Measurements from ENCODE around the gene EPHA1.

EPHA1 gene

DNA sequence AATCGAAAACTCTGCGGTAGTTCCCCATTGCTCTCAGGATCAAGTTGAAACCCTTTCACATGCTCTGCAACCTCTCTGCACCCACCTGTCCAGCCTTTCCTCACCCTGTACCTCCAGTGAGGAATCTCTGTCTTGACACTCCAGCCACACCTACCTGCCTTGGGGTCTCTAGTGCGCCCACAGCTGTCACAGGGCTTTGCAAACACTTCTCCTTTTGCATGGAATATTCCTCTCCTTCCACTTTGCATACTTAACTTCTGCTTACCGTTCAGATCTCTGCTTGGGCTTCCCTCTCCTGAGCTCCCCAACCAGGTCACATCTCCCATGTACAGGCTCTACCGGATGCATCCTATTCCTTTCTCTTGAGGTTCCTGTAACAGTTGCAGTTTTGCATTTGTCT lies 34.1 kb downstream of the EPHA1 start:
- DNase-seq: no peak
- Mint-ChIP-seq H3K27ac (peak overlapping the region; percentile 90), H3K4me1 (peaks cover 67% of the 10 kb centered on the region), H3K9me3 (no peaks in the 10 kb centered on the region), H3K27me3 (peaks cover 6% of the 10 kb centered on the region), H3K36me3 (no peaks in the 10 kb centered on the region), H3K4me3 (no peak overlapping the region)
- CTCF ChIA-PET: interaction anchor here (0.7 to 2.3 kb wide), 3 partner anchors 64 to 134 kb away, joined by 3 to 9 read pairs (median 6); no protein-coding TSS in a partner anchor

DNA sequence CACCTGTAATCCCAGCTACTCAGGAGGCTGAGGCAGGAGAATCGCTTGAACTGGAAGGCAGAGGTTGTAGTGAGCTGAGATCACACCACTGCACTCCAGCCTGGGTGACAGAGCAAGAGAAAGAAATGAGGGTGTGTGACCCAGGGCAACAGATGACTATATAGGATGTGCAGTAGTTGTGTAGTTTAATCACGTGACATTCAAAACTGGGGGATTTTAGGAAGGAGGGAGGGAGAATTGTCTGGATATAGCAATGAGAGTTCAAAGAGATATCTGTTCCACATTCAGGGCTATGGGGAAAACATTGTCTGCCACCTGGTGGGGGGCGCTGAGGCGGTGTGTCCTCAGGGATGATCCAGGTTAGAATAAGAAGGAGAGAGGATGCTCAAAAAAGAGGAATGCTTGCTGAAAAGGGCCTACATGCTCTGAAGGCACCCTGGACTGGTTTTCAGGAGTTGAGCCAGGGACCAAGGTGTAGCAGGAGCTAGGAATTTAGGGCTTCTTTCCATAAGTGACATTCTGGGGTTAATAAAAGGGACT lies 35.3 kb downstream of the EPHA1 start:
- CTCF ChIA-PET: no interaction called here
- Mint-ChIP-seq H3K4me3 (no peak overlapping the region), H3K36me3 (no peaks in the 10 kb centered on the region), H3K9me3 (no peaks in the 10 kb centered on the region), H3K27ac (no peak overlapping the region), H3K27me3 (peaks cover 10% of the 10 kb centered on the region), H3K4me1 (peaks cover 55% of the 10 kb centered on the region)
- no peak for DNase-seq

DNA sequence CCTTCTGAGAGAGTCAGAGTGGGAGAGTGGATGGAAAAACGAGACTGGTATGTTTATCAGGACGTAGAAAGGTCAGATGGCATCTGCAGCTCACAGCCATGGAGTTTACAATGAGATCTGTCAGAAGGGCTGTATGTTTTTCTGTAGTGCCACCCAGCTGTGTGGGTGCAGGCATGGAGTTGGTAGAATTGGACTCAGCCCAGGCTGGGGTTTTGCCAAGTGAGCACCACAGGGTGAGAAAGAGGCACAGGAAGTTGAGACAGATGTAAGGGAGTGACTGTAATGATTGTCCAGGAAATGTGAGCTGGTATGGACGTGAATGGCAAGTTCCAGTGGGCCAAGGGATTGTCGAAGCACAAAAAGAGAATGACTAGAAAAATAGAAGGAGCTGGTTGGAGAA lies 36.6 kb downstream of the EPHA1 start:
- Mint-ChIP-seq H3K4me3 (no peak overlapping the region), H3K27me3 (peaks cover 22% of the 10 kb centered on the region), H3K36me3 (no peaks in the 10 kb centered on the region), H3K4me1 (peaks cover 46% of the 10 kb centered on the region), H3K27ac (peak overlapping the region; percentile 60), H3K9me3 (no peaks in the 10 kb centered on the region)
- CTCF ChIA-PET: interaction anchor here (0.8 to 3.1 kb wide), 7 partner anchors 12 to 784 kb away, joined by 3 to 10 read pairs (median 4); no protein-coding TSS in a partner anchor
- DNase-seq: peak; percentile 51

DNA sequence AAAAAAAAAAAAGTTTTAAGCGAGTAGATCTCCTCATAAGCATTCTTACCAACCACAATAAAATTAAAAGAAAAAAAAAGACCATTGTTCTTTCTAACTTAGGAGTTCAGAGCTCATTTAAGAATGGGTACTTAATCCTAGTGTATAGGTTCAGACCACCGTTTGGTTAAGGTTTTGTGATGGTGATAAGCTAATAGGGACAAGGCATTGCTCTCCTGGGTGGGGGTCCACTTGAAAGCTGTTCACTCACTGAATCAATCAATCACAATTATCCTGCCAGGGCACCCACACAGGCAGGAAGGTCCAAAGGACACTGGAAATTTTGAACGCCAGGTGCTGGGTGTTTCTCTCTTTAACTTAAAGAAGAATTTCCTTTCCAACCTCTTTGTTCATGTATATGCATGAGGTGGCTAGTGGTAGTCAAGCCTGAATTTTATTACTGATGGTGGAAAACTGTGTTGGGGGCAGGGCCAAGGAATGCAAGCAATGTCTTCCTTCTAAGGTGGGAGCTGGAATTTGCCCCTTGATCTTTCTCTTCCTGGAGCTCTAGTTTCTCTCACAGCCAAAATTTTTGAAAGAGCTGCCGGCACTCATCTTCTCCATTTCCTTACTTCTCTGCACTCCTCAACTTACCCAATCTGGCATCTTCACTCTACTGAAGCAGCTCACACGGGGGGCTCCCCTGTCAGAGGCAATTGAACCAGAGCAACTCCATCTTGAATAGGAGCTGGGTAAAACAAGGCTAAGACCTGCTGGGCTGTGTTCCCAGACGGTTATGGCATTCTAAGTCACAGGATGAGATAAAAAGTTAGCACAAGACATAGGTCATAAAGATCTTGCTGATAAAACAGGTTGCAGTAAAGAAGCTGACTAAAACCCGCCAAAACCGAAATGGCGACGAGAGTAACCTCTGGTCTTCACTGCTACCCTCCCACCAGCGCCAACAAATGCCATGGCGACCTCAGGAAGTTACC lies 38.7 kb downstream of the EPHA1 start:
- no peaks in the 10 kb centered on the region for H3K36me3 Mint-ChIP-seq
- H3K4me3 Mint-ChIP-seq: no peak overlapping the region
- no peaks in the 10 kb centered on the region for H3K9me3 Mint-ChIP-seq
- peaks cover 43% of the 10 kb centered on the region for H3K27me3 Mint-ChIP-seq
- no peak overlapping the region for H3K27ac Mint-ChIP-seq
- DNase-seq: no peak
- CTCF ChIA-PET: interaction anchor here (1.1 to 3.1 kb wide), 4 partner anchors 10 to 130 kb away, joined by 3 to 10 read pairs (median 5); no protein-coding TSS in a partner anchor
- H3K4me1 Mint-ChIP-seq: peaks cover 26% of the 10 kb centered on the region

DNA sequence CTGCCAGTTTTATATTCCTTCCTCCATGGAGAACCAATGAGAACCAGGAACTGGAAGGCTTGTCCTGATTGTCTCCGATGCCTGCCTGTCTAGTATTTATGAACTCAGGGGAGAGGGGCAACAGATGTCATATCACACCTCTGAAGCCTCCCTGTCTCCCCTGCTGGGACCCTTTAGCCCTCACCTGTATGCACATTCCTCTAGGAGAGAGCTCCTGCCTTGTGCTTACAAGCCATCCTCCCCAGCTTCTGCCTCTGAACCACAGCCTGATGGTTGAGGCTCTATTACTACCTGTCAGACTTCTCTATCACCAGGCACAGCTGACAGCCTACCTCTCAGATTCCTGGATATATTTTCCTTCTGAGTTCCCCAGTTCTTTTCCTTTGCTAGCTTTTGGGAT lies 40.3 kb downstream of the EPHA1 start:
- Mint-ChIP-seq H3K36me3 (no peaks in the 10 kb centered on the region), H3K27me3 (peaks cover 59% of the 10 kb centered on the region), H3K9me3 (no peaks in the 10 kb centered on the region), H3K4me3 (no peak overlapping the region), H3K27ac (no peak overlapping the region), H3K4me1 (peaks cover 15% of the 10 kb centered on the region)
- DNase-seq: no peak
- CTCF ChIA-PET: interaction anchor here (1.0 kb wide), 1 partner anchor 128 kb away, joined by 5 read pairs; no protein-coding TSS in a partner anchor

DNA sequence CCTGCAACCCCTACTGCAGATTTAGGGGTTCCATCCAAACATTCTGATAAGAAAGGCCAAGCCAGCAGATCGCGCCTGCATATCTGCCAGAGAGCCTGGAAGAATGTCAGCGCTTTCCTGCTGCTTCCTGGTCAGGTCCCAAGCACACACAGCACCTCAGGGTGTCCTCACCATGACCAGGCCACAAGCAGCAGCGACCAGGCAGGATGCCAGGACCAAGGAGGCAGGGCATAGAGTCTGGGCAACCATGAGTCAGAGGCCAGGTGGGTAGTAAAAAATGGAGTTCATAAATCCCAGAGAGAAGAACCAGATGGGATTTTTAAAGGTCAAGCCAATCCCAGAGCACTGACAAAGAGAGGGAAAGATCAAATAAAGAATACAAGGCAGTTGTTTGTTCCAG lies 40.7 kb downstream of the EPHA1 start:
- Mint-ChIP-seq H3K36me3 (no peaks in the 10 kb centered on the region), H3K4me1 (peaks cover 15% of the 10 kb centered on the region), H3K27ac (no peak overlapping the region), H3K4me3 (no peak overlapping the region), H3K9me3 (no peaks in the 10 kb centered on the region), H3K27me3 (peaks cover 63% of the 10 kb centered on the region)
- CTCF ChIA-PET: no interaction called here
- no peak for DNase-seq

DNA sequence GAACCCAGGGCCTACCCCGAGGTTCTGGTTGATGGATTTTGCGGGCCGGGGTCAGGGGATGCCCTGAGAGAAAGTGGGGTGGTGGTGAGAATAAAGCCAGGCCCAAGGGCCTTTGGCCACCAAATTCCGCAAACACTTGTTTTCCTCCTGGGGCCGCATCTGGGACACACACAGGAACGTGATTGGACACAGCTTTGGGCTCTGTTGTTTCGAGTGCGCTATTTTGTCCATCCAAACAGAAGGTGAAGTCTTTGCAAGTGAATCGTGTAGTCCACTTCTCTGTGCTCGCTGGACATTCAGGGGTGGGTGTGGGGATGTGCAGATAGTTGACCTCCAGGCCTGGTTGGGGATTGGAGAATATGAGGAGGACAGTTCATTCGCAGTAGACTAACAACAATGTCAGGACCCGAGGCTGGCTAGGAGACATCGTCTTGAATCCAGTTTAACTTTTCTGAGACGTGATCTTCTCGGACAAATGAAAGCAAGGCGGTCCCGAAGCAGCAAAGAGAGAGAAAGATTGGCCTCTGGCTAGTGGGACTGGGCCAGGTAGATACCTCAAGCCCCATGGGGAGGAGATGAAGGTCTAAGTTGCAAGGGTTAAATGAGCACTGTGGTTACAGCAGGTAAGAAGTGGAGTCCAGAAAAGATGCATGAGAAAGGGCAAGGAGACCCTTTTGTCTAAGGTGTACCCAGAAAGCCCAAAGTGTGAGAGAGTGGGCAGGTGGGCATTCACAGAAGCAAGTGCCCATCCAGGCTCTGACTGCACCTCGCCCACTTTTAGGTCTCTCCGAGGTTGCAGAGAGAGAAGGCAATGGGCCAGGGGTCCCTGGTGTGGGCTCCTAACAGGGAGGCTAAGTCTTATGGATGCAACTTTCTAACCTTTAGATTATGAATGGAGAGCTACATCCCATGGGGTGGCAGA lies 45.4 kb downstream of the EPHA1 start:
- Mint-ChIP-seq H3K4me3 (peak overlapping the region; percentile 64), H3K9me3 (no peaks in the 10 kb centered on the region), H3K4me1 (peaks cover 8% of the 10 kb centered on the region), H3K27me3 (peaks cover 97% of the 10 kb centered on the region), H3K36me3 (no peaks in the 10 kb centered on the region), H3K27ac (no peak overlapping the region)
- DNase-seq: no peak
- CTCF ChIA-PET: interaction anchor here (1.0 kb wide), 1 partner anchor 148 kb away, joined by 3 read pairs; no protein-coding TSS in a partner anchor

DNA sequence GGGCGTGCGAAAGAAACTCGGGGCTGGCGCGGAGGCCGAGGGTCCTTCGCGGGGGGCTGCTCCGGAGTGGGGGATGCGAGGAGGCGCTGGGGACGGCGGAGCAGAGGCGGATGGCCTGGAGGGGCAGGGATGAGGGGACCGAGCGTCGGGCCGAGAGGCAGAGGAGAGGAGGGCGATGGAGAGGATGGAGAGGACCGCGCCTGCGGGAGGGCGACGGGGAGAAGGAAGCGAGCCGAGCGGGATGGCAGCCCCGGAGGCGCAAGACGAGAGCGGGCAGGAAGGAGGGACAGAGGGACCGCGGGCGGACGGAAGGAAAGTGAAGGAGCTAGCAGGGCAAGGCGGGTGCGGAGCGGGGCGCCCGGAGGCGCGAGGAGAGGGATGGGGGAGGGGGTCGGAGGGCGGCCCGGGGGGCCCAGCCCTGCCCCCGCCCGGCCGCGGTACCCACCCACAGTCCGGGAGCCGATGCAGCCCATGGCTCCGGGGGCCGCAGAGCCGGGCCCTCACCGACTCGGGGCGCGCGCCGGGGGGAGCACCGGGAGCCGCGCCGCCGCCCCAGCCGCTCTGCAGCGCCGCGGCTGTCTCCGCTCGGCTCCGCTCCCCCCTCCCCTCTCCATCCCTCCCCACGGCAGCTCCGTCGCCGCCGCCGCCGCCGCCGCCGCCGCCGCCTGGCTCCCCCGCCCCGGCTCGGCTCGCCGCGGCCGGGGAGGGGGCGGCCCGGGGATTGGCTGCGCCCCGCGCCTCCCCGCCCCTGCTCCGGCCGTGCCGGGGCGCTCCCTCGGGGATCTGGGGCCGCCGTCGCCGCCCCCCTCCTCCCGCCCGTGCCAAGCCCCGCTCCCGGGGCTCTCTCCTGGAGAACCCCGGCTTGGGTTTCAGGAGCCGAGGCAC lies 46.3 kb downstream of the EPHA1 start, which contains the start of gene FAM131B:
Gene FAM131B, minus strand, starts transcription at position 583 of the 885 bp plus-strand sequence. Its CDS starts 110 bp downstream, at position 473.
- Mint-ChIP-seq H3K4me3 (peak within 1 kb of the TSS; percentile 81), H3K9me3 (no peaks in the 10 kb centered on the region), H3K36me3 (no peaks in the 10 kb centered on the region), H3K27me3 (peaks cover 92% of the 10 kb centered on the region), H3K27ac (no peak within 1 kb of the TSS), H3K4me1 (peaks cover 8% of the 10 kb centered on the region)
- CTCF ChIA-PET: no interaction called here
- DNase-seq: peak; percentile 57

DNA sequence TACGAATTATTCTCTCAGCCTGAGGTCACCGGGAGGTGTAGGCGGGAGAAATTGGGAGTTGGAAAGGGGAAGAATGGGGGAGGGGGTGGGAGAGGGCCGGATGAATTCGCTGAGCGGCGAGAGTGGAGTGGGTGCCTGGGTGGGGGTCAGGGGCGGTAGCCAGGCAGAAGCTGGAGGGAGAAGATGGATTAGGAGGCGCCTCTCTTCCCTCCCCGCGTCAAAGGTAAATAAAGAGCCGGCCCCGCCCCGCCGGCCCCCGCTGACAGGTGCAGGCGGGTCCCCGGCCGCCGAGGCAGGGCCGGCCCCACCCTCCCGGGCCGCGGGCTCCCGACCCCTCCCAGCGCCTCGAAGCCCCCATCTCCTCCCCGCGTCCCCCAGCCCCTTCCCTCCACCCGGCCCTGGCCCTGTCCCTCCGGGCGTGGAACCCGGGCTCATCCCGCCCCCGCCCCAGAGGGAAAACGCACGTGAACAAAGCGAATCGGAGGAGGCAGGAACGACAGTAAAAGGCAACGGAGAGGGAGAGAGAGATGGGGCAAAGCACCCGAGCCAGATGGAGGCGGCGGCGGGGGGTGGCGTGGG lies 47.0 kb downstream of the EPHA1 start:
- Mint-ChIP-seq H3K9me3 (no peaks in the 10 kb centered on the region), H3K27ac (no peak overlapping the region)
- CTCF ChIA-PET: no interaction called here

DNA sequence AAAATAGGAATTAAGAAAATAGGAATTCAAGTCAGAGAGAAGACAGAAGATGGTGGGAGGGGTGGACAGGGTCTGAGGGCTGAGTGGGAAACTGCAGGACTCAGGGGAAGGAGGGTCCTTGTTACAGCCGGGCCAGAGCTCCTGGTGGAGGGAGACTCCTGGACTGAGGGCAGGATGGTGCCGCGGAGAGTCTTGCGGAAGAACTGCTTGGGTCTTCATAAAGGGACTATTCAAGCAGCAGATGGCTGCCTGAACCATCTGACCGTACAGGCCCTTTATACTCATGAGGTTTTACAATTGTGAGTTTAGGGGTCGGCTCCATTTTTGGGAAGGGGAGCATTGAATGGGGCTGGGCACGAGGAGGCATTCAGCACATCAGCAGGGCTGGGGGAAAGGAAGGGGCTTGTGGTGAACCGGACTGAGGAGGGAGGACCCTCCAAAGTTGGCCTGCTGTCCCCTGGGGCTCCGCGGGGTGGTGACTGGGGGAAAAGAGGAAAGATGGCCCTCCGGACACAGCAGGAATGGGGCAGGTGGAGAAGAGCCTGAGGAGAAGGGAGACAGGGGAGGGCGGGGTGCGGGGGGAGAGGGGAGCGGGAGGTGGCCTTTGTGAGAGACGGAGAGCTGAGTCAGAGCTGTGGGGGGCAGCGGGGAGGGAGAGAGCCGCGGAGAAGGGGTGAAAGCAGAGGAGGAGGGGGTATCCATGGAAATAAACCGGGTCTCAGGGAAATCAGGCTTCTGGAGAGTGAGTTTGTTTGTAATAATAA lies 47.7 kb downstream of the EPHA1 start:
- no peaks in the 10 kb centered on the region for H3K9me3 Mint-ChIP-seq
- no peaks in the 10 kb centered on the region for H3K36me3 Mint-ChIP-seq
- CTCF ChIA-PET: interaction anchor here (0.9 to 1.8 kb wide), 5 partner anchors 11 to 121 kb away, joined by 3 to 6 read pairs (median 4); no protein-coding TSS in a partner anchor
- H3K27ac Mint-ChIP-seq: no peak overlapping the region
- peaks cover 92% of the 10 kb centered on the region for H3K27me3 Mint-ChIP-seq
- H3K4me1 Mint-ChIP-seq: peaks cover 8% of the 10 kb centered on the region
- peak overlapping the region; percentile 55 for H3K4me3 Mint-ChIP-seq
- DNase-seq: no peak

More for the DNA sequence above, 47.0 kb downstream of the EPHA1 start:
- peaks cover 92% of the 10 kb centered on the region for H3K27me3 Mint-ChIP-seq
- H3K4me1 Mint-ChIP-seq: peaks cover 8% of the 10 kb centered on the region
- no peaks in the 10 kb centered on the region for H3K36me3 Mint-ChIP-seq
- peak; percentile 27 for DNase-seq
- peak overlapping the region; percentile 81 for H3K4me3 Mint-ChIP-seq

DNA sequence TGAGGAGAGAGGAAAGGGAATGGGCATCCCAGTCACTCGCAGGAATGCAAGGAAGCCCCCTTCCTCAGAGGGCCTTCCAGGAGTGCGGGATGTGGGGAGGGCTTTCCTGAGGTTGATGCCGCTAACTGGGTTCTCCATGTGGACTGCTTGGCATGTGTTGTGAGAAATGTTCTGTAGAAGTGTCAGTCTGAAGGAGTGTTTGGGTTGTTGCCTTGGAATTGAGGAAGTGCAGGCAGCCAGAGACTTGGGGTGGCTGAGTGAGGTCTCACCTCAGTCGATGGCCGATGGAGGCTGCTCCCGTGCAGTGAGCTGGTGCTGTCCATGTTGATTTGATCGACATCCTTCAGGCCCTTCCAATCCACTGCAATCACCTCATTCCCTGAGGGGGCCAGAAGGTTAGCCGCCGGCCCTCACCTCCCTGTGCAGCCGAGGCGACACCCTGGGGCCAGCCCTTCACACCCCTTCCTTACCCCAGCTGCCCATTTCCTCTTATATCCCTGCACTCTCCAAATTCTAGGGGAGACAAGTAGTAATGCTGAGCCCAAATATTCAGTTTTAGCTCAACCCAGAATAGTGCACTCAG lies 48.8 kb downstream of the EPHA1 start:
- CTCF ChIA-PET: interaction anchor here (0.9 to 1.8 kb wide), 5 partner anchors 11 to 119 kb away, joined by 3 to 6 read pairs (median 4); no protein-coding TSS in a partner anchor
- no peaks in the 10 kb centered on the region for H3K36me3 Mint-ChIP-seq
- H3K4me3 Mint-ChIP-seq: no peak overlapping the region
- H3K27ac Mint-ChIP-seq: no peak overlapping the region
- H3K9me3 Mint-ChIP-seq: no peaks in the 10 kb centered on the region
- H3K4me1 Mint-ChIP-seq: peaks cover 8% of the 10 kb centered on the region
- peaks cover 92% of the 10 kb centered on the region for H3K27me3 Mint-ChIP-seq
- no peak for DNase-seq

DNA sequence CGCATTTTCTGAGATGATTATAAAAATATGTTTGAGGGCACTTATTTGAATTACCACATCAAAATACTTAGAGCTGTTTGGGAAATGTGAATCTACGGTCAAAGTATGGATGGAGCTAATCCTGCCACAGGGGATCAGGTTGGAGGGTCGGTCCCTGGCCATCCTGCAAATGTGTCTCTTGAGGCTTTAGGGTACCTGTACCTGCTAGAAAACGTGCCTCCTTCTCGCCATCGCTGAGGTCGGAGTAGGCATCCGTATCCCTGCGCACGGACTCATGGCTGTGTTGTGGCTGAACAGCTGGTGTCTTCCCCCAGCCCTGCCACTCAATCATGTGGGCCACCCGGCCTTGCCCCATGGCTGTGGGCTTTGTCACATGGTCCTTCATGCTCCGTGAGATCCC lies 50.0 kb downstream of the EPHA1 start:
- Mint-ChIP-seq H3K9me3 (no peaks in the 10 kb centered on the region), H3K4me3 (no peak overlapping the region), H3K27me3 (peaks cover 88% of the 10 kb centered on the region), H3K27ac (no peak overlapping the region), H3K4me1 (peaks cover 8% of the 10 kb centered on the region), H3K36me3 (no peaks in the 10 kb centered on the region)
- CTCF ChIA-PET: no interaction called here
- no peak for DNase-seq
